Right ventricle myocardium superior (tissue), 1 donor: ENCODE measurements around the gene LIPI. TPM values are rescaled to one million over a fixed set of nuclear protein-coding genes. Genes with fewer than 3 reads are reported as not detected.
"Not testable (repeated sequence)": the region's sequence is repeated elsewhere in the genome, so short reads cannot be mapped to it uniquely, and the experiment has no call there.

Experiments
- ATAC-seq: fragments of 200-7000 bp; cut with Tn5 transposase; one replicate; pipeline ENCODE4 v1.9.1; 2020; ENCODE audit warnings: mild to moderate bottlenecking; ENCODE audit not compliant: poor library complexity
- DNase-seq: peaks from one replicate; pipeline ENCODE4 v3.0.0-alpha.2; 2020
- intact Hi-C: fragments of 100-400 bp; cut with DNase I; formaldehyde crosslinking; loops from one replicate; pipeline ENCODE4 v1.11.2; 2022
- total RNA-seq: library from RNA; stranded (reverse); fragmentation: NEBNext Ultra II Directional; extraction: Animal tissue kit (Norgen Biotek cat#: 25700); gene quantifications from one replicate; pipeline ENCODE4 v1.2.1, GENCODE V29; 2021
- donor health status: DM: no; HTN: yes; CAD: no; lungs with severe emphysema.

Gene LIPI
- total RNA-seq, 1 donor from 2014 or later: not detected

DNA sequence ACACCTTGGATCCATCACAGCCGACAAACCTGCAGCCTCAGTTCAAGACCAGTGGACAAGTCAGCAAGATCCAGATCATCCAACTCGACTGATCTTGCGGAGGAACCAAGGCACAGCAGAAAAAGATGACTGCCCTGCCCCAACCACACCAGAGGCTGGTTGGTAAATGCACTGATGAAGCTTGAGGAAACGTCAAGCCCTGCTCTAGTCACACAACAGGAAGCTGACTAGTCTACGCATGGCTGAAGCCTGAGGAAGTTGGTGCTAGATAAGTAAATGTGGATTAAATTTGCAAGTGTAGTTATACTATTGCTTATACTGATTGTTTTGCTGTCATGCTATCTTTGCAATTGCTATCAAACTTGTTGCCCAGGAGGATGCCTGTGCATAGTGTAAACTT lies 89.0 kb downstream of the LIPI start:
- intact Hi-C loops: no loop called here
- ATAC-seq (no peak), DNase-seq (no peak)

DNA sequence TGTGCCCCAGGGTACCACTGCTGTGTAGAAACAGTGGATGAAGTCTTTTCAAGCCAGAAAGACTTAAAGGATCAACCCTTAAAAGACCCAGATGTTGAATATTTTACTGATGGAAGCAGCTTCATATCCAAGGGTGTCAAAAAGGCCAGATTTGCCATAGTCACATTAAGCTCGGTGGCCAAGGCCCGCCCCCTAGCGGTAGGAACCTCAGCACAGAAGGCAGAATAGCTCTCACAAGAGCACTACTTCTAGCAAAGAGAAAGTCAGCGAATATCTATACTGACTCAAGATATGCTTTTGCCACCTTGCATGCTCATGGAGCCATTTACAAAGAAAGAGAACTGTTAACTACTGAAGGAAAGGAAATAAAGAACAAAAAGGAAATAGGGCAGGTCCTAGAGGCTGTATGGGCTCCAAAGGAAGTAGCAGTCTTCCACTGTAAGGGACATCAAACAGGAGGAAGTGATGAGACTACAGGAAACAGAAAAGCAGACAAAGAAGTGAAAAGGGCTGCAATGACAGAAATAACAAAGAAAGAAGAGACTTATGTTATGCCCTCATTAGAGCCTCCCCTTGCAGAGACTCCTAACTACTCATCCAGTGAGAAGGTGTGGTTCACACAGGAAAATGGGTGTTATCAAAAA lies 90.5 kb downstream of the LIPI start:
- DNase-seq (peak; percentile 47), ATAC-seq (no peak)
- intact Hi-C loops: no loop called here

DNA sequence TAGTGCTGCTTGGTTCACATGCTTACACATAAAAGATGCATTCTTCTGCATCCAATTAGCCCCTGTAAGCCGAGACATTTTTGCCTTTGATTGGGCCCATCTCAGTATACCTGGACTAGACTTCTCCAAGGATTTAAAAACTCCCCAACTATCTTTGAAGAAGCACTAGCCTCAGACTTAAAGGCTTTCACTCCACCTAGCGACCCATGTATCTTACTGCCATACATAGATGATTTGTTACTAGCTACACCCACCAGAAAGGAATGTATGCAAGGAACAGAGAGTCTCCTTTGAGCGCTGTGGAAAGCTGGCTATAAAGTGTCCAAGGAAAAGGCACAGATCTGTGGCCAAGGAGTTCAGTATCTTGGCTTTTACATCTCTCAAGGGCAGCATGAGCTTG lies 91.7 kb downstream of the LIPI start:
- ATAC-seq (no peak), DNase-seq (no peak)
- intact Hi-C loops: no loop called here

GRCh38 chr21:14116080-14116481 lies 94.7 kb downstream of the LIPI start:
- ATAC-seq (no peak), DNase-seq (no peak)
- intact Hi-C loops: no loop called here

DNA sequence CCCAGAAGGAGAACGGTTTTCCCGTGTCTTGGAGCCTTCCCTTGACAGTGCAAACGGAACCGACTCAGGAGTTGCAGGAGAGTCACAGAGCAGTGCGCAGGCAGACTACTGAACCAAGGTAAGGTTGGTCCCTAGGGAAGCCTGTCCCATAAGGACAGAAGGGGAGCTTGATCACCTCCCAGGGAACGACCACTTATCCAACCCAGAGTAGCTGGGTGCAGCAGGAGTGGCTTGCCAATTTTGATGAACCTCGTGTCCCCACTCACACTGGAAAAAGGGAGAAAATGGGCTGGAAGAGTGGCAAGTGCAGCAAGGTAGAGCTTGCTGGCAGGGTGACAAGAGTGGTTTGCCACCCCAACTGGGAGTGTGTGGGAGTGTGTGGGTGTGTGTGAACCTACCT lies 95.1 kb downstream of the LIPI start:
- intact Hi-C loops: no loop called here
- no peak for DNase-seq
- ATAC-seq: no peak

DNA sequence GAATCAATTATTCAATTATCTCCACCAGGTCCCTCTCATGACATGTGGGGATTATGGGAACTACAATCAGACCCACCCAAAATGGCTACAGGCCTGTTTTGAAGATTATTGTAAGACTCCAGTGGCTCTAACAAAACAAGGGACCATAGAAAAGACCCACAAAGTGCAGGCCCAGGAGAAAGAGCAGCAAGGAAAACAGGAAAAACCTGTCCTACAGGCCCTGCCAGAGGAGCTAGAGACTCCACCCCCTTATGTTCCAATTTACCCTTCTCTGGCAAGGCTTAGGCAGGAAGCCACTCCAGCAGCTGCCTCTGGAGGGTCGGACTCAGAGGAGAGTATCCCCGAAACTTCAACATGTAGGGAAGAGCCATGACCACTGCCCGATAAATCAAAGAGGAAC lies 96.5 kb downstream of the LIPI start:
- ATAC-seq (no peak), DNase-seq (no peak)
- intact Hi-C loops: no loop called here

DNA sequence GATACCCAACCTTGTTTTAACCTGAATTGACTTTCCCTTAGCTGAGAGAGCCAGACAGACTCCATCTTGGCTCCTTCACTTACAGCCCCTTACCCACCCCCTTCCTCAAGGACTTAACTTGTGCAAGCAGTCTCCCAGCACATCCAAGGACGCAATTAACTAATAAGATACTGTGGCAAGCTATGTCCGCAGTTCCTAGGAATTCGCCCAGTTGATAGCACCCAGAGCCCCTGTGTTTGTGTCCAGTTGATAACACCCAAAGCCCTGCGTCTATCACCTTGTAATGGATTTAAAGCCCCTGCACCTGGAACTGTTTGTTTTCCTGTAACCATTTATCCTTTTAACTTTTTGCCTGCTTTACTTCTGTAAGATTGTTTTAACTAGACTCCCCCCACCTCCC lies 106.2 kb downstream of the LIPI start:
- ATAC-seq: not testable (repeated sequence)

DNA sequence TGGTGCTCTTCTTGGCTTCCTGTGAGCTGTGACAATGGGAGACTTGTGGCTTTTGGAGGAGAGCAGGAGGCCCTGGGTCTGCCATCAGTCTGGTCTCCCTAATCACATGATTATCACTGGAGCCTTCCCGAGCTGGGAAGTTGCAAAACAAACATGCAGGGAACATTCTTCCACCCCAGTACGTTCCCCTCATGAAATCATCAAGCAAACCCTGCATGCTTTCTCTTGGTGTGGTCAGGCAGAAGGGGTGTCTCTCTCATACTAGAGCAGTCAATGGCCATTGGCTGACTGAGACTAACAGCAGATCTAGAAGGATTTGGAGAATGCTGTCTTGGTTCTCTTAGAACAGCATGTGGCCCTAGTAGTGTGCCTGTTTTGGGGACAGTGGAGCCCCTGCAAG lies 111.2 kb downstream of the LIPI start:
- no peak for DNase-seq
- ATAC-seq: no peak
- intact Hi-C loops: no loop called here

More for the DNA sequence above, 106.2 kb downstream of the LIPI start:
- intact Hi-C loops, DNase-seq: not testable (repeated sequence)

DNA sequence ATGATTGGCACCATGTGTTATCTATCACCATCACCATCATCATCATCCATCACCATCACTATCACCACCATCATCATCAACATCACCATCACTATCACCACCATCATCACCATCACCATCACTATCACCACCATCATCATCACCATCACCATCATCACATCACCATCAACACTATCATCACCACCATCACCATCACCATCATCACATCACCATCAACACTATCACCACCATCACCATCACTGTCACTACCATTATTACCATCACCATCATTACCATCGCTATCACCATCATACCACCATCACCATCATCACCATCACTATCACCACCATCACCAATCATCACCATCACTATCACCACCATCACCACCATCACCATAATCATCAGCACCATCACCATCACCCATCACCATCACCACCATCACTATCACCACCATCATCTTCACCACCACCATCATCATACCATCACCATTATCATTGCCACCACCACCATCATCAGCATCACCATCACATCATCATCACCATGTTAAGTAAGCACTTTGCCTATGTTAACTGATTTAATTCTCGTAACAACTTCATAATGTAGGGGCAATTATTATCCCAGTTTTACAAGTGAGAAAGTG lies 112.8 kb downstream of the LIPI start:
- no peak for DNase-seq
- intact Hi-C loops: no loop called here
- no peak for ATAC-seq

GRCh38 chr21:14096577-14096976 lies 114.2 kb downstream of the LIPI start:
- intact Hi-C loops: no loop called here
- DNase-seq (no peak), ATAC-seq (no peak)

DNA sequence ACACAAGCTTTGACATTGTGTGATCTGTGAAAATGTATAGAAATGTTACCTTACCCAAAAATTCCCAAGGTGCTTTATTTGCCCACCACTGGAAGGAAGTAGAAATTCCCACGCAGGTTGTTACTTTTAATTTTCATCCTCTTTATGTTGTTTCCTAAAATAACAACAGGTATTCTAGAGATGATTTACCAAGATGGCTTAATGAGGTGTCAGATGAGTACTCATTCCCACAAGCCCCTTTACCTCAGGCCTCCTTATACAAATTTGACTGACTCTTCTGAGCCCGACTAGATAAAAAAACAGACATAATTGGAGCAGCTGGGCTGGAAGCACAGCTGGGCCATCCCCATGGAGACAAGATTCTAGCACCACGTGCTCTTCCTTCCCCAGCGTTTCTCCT lies 114.6 kb downstream of the LIPI start:
- ATAC-seq (no peak), DNase-seq (no peak)
- intact Hi-C loops: no loop called here

DNA sequence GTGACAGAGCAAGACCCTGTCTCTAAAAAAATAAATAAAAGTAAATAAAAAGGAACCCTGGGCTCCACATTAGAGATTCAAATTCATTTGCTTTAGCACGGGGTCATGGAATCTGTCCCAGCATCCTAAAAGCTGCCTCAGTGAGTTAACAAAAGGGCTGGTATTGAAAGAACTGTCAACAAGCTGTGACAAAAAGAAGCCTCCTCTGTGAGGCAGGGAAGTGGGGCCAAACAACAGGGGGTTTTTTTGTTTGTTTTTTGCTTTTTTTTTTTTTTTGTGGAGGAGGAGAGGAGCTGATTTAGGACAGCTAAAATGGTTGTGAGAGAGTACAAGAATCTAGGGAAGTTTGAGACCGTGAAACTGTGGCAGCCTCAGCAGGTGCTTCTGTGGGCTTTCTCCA lies 115.7 kb downstream of the LIPI start:
- no peak for DNase-seq
- intact Hi-C loops: no loop called here
- ATAC-seq: no peak

GRCh38 chr21:14092834-14093560 lies 117.8 kb downstream of the LIPI start:
- DNase-seq: no peak
- no peak for ATAC-seq
- intact Hi-C loops: no loop called here

DNA sequence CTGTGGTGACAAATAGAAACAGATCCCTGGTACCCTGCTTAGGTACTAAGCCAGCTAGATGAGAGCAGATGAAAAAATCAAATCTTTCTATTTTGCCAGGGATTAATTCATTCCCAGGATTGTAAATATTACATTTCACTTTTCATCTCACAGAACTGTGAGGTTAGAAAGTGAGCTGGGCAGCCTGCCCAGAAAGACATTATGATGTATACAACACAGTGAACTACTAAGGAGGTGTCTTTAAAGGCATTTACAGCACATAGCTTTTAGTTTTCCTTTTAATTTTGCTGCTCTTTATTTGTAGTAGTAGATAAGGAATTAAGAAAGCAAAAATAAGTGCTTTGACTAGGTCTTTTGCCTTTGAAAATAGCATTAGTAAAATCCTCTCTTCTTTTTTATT lies 120.6 kb downstream of the LIPI start:
- ATAC-seq, DNase-seq, intact Hi-C loops: not testable (repeated sequence)

DNA sequence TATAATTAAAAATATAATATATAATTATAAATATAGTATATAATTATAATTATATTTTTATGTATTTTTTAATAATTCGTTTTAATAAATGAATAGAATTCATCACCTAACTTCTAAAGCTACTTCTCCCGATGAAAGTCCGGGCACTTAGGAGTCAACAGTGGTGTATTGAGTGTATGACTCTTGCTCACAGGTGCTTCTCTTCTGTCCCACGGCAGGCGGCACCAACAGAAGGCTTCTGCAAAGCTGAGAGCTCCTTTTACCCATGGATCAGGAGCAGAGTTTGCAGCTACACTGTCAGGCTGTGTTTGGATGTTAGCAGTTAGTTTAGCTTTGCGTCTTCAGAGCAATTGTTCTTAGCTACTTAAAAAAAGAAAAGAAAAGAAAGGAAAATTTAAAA lies 122.4 kb downstream of the LIPI start:
- intact Hi-C loops: no loop called here
- DNase-seq (no peak), ATAC-seq (no peak)

DNA sequence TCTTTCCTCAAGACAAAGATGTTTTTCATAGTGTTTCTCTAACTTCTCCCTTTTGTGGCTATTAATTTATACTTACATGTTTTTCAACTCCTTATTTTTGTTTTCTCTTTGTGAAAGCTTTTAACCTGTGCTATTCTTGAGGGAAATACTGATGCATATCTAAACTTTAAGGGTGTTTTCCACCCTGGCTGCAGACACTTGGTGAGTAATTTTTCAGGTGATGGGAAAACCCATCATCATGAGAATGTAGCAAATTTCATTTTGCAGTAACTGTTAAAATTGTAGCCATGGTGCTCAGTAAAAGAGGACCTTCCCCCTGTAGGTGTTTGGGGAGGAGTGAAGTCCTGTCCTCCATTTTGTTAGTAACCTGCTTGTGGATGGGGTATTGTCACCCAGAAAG lies 124.2 kb downstream of the LIPI start:
- intact Hi-C loops: no loop called here
- DNase-seq (no peak), ATAC-seq (no peak)

GRCh38 chr21:14084701-14085100 lies 126.1 kb downstream of the LIPI start:
- DNase-seq (no peak), ATAC-seq (no peak)
- intact Hi-C loops: no loop called here

DNA sequence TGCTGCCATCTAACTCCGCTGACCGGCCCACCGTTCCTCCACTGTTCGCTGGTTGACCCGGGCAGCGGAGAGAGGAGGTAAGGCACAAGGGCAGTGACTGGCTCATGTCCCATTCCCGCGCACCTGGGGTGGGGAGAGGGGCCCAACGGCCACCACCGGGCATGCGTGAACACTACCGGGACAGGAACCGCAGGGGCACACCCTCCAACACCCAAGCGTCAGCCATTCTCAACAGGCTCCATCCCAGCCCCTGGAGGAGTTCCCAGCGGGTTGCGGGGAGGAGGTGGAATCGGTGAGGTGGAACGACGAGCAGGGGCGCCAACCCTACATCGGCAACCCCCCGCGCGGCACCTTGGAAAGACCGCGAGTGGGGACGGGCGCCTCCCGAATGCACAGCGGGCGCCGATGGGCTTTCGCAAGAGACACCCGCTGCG lies 126.7 kb downstream of the LIPI start:
- no peak for ATAC-seq
- no peak for DNase-seq
- intact Hi-C loops: no loop called here

GRCh38 chr21:14080764-14081096 lies 130.0 kb downstream of the LIPI start:
- intact Hi-C loops: no loop called here
- ATAC-seq (no peak), DNase-seq (no peak)

DNA sequence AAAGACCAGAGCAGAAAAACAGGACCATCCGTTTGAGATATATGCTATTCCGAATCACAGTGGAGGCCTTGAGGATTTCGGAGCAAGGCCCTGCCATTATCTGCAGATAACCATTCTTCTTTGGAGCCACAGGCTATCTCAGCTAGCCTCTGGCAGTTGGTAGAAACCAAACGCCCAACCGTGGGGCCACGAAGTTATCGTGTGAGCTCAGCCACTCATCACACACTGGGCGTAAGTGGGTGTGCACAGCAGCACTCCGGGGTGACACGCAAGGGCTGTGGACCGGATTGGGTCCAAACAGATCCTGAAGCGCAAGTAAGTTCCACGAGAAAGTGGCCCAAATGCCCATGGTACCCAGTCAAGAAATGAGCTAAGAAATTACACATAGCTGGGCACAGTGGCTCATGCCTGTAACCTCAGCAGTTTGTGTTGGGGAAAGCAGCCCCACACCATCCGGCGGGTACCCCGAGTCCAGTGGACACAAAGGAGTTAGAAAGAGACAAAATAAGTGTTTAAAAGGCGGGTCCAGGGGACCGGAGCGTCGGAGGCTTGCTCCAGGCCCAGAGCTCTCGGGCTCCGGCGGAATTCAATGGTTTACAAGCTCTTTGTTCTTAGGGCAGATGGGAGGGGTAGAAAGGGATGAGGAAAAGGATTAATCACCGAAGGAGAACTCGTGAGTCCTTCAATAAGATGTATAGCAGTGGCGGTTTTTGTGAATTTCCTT lies 130.6 kb downstream of the LIPI start:
- intact Hi-C loops: no loop called here
- no peak for DNase-seq
- no peak for ATAC-seq
